ENCODE data around the gene C10orf90.

The C10orf90 gene

GRCh38 chr10:126387931-126388911 lies 282.3 kb downstream of the C10orf90 start, which contains the start of gene ADAM12:
TSS of gene ADAM12 (minus strand) at chr10:126388477. CDS start at chr10:126388145, 332 bp downstream.
- Histone ChIP-seq H3K4me1 (ENCODE audit: insufficient read depth, low read length, poor library complexity, severe bottlenecking) (no peaks in the 10 kb centered on the region), H3K9ac (ENCODE audit: low read depth, low read length, poor library complexity, severe bottlenecking) (no peak within 1 kb of the TSS), H4K20me1 (ENCODE audit: insufficient read depth, low read length, poor library complexity, severe bottlenecking) (no peaks in the 10 kb centered on the region), H2AFZ (ENCODE audit: low read length) (no peak within 1 kb of the TSS), H3K79me2 (ENCODE audit: insufficient read depth, low read length) (no peaks in the 10 kb centered on the region), H3K36me3 (ENCODE audit: insufficient read depth, low read length) (no peaks in the 10 kb centered on the region), H3K9me2 (replicated peaks; ENCODE audit: low read depth, low read length) (no peaks in the 10 kb centered on the region), H3F3A (ENCODE audit: low read depth) (no peaks in the 10 kb centered on the region), H3K4me2 (ENCODE audit: low read depth, low read length, poor library complexity, severe bottlenecking) (no peak within 1 kb of the TSS), H3K4me3 (ENCODE audit: low read length, poor library complexity, severe bottlenecking) (no peak within 1 kb of the TSS), H3K27me3 (ENCODE audit: insufficient read depth, low read length, poor library complexity, severe bottlenecking) (no peaks in the 10 kb centered on the region), H3K9me3 (ENCODE audit: insufficient read depth, low read depth, low read length) (0 out of 2 replicates have a peak, but pooled peaks cover 3% of the 10 kb centered on the region)
- no peak for TF ChIP-seq EZH2phosphoT487 (IDR thresholded peaks at IDR 0.05; ENCODE audit: borderline replicate concordance)
- no peak for TF ChIP-seq CTCF (conservative IDR thresholded peaks at IDR 0.05; ENCODE audit: low read length)

GRCh38 chr10:126387041-126387921 lies 283.2 kb downstream of the C10orf90 start:
- no peaks in the 10 kb centered on the region for H3K36me3 ChIP-seq (ENCODE audit: insufficient read depth, low read length)
- H3F3A ChIP-seq (ENCODE audit: low read depth), result no peaks in the 10 kb centered on the region
- H3K4me1 ChIP-seq (ENCODE audit: insufficient read depth, low read length, poor library complexity, severe bottlenecking), result no peaks in the 10 kb centered on the region
- H4K20me1 ChIP-seq (ENCODE audit: insufficient read depth, low read length, poor library complexity, severe bottlenecking), result no peaks in the 10 kb centered on the region
- H3K9me2 ChIP-seq (replicated peaks; ENCODE audit: low read depth, low read length), result no peaks in the 10 kb centered on the region
- H3K4me2 ChIP-seq (ENCODE audit: low read depth, low read length, poor library complexity, severe bottlenecking), result no peak overlapping the region
- H3K27me3 ChIP-seq (ENCODE audit: insufficient read depth, low read length, poor library complexity, severe bottlenecking), result no peaks in the 10 kb centered on the region
- no peak overlapping the region for H3K4me3 ChIP-seq (ENCODE audit: low read length, poor library complexity, severe bottlenecking)
- no peak overlapping the region for H2AFZ ChIP-seq (ENCODE audit: low read length)
- H3K9me3 ChIP-seq (ENCODE audit: insufficient read depth, low read depth, low read length), result 0 out of 2 replicates have a peak, but pooled peaks cover 4% of the 10 kb centered on the region
- H3K79me2 ChIP-seq (ENCODE audit: insufficient read depth, low read length), result no peaks in the 10 kb centered on the region
- no peak overlapping the region for H3K9ac ChIP-seq (ENCODE audit: low read depth, low read length, poor library complexity, severe bottlenecking)
- TF ChIP-seq EZH2phosphoT487 (IDR thresholded peaks at IDR 0.05; ENCODE audit: borderline replicate concordance) (no peak), CTCF (conservative IDR thresholded peaks at IDR 0.05; ENCODE audit: low read length) (no peak)

GRCh38 chr10:126384269-126384873 lies 286.1 kb downstream of the C10orf90 start:
- Histone ChIP-seq H3K27me3 (ENCODE audit: insufficient read depth, low read length, poor library complexity, severe bottlenecking) (no peaks in the 10 kb centered on the region), H3K9me2 (replicated peaks; ENCODE audit: low read depth, low read length) (no peaks in the 10 kb centered on the region), H3K79me2 (ENCODE audit: insufficient read depth, low read length) (no peaks in the 10 kb centered on the region), H3K4me1 (ENCODE audit: insufficient read depth, low read length, poor library complexity, severe bottlenecking) (no peaks in the 10 kb centered on the region), H3K9me3 (ENCODE audit: insufficient read depth, low read depth, low read length) (0 out of 2 replicates have a peak, but pooled peaks cover 3% of the 10 kb centered on the region), H3K4me3 (ENCODE audit: low read length, poor library complexity, severe bottlenecking) (no peak overlapping the region), H4K20me1 (ENCODE audit: insufficient read depth, low read length, poor library complexity, severe bottlenecking) (no peaks in the 10 kb centered on the region), H3K9ac (ENCODE audit: low read depth, low read length, poor library complexity, severe bottlenecking) (no peak overlapping the region), H3K36me3 (ENCODE audit: insufficient read depth, low read length) (no peaks in the 10 kb centered on the region), H2AFZ (ENCODE audit: low read length) (no peak overlapping the region), H3F3A (ENCODE audit: low read depth) (no peaks in the 10 kb centered on the region), H3K4me2 (ENCODE audit: low read depth, low read length, poor library complexity, severe bottlenecking) (no peak overlapping the region)
- TF ChIP-seq CTCF (conservative IDR thresholded peaks at IDR 0.05; ENCODE audit: low read length) (no peak), EZH2phosphoT487 (IDR thresholded peaks at IDR 0.05; ENCODE audit: borderline replicate concordance) (no peak)
